ENCODE data around the gene TEX47.

Gene TEX47

DNA sequence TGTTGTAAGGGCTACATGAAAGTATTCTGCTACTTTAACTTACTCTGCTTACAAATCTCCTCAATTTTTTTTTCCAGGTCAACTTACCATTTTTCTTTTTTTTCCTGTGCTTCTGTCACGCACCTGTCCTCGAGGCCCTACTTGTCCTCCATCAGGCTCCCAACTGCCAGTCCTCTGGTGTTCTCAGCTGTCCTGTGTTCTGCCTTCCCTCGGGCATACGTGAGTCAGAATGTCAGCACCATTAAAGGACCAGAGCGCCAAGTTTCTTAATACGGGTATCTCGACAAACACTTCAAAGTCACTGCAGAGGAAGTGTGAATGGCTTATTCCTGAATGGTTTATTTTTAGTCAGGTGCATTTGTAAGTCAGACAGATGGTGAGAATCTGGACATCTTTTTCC is at the start of gene TEX47:
TSS of gene TEX47 (minus strand) at position 185 of the 400 bp plus-strand sequence. CDS start 795 bp downstream, outside the sequence.
- no peak for FAIRE-seq

DNA sequence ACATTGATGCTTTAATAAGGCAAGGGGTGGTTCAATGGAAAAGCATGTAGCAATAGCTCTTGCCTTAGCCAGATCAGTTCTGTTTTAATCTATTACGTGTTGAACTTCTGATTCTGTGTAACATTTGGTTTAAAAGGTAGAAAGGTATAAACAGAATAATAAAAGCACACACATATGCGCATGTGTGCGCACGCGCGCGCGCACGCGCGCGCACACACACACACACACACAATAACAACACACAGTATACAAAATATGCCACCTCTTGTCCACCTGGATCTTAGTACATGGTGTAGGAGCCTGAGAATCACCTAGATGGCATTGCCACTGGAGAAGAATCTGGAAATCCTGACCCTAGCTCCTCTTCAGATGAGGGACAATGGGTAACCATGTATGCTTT is 49.6 kb upstream of the TEX47 start:
- no peak for FAIRE-seq

DNA sequence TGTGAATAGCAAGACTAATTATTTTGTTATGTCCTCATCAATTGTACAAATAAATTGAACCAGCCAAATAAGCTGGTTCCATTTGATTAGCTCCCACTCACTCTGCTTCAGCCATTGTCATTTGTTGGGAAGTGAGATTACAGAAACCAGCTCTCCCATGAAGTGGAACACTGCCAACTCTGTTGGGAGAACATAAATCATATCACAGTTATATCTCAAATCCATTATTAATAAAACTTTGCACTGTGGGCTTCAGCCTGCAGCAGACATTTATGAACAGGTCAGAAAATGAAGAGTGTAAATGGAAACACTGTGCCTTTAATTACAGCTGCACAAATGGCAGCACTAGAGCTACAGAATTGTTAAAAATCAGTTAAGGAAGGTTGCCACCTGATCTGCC is 46.7 kb upstream of the TEX47 start:
- FAIRE-seq: no peak

DNA sequence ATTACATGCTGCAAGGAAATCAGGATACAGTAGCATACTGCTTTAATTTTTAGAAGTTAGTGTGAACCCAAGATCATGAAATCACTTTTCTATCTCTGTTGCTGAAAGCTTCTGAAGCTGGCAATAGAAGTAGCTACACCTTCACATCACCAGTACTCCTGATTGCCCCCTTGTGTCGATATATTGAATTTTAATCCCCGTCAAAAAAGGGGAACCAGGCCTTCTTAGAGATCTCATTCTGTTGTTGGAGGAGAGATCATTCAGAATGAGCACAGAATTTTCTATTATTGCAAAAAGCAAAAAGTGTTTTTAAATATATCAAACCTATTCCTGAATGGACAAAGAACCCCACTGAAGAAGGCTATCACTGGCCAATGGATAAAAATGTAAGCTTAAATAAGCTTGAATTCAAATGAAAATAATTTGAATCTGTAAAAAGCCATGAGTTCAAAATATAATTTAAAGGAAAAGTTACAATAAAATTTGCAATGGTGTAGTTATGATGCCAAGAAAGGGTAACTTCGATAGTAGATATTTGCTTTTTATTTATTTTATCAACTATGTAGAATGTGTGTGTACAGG is 39.7 kb upstream of the TEX47 start:
- FAIRE-seq: peak; percentile 32

DNA sequence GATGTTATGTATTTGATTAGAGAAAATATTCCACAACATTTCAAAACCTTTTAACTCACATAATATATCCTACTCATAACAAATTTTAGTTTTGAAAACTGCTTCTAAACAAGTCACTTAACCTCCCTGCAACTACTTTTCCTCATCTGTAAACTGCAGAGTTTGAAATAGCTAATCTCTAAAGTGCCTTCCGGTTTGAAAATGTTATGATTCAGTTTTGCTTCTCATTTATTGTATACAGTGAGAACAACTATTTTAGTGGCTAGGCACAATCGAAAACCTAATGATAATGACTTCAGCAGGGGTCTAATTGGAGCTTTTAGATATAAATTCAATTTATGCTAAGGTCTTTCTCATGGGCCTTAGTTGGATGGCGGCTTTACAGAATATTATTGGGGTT is 30.7 kb upstream of the TEX47 start:
- no peak for FAIRE-seq

DNA sequence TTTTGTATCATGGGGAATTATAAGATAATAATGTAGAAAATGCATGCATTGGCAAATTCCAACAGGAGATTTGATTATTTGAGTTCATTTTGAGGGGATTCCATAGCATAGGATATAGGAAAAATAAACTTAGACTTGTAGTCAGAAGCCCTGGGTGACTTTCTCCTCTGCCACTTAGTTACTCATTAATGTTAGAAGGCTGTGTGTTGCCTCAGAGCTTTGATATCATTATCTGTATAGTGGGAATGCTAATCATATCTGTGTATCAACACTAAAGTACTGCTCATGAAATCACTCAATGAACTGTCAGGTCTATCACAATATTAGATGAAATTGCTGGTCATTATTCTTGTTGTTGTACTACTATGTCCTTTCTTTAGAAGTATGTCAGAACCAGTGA is 23.0 kb upstream of the TEX47 start:
- FAIRE-seq: no peak

DNA sequence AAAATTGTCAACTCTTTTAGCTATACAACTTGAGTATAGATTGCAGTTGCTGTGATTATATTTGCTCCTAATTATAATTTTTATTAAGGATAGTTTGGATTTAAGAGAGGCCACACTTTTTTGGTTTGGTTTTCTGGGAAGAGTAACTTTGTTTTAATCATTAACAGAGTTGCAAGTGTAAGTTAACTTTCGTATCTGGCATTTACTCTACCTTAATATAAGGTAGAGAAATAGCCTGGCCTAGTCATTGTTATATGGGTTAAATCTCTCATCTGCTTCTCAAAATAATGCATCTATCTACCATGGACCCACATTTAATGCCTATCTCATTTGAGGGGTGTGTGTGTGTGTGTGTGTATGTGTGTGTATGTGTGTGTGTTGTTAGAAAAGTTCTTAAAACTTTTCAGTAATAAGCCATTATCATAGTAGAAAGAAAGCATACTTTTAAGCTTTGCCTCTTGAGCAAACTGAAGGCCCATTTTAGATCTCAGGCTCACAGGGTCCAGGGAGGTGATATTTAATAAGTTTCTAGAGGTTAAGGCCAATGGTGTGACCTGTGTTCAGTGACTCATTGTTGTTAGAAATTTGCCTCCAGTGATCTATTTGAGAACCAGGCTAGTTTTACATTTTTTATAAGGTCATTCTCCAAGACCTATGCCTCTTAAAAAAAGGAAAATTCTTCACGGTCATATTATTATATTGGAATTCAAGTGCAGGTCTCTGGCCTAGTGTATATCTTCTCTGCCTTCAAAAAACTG is 10.9 kb upstream of the TEX47 start:
- FAIRE-seq: no peak

DNA sequence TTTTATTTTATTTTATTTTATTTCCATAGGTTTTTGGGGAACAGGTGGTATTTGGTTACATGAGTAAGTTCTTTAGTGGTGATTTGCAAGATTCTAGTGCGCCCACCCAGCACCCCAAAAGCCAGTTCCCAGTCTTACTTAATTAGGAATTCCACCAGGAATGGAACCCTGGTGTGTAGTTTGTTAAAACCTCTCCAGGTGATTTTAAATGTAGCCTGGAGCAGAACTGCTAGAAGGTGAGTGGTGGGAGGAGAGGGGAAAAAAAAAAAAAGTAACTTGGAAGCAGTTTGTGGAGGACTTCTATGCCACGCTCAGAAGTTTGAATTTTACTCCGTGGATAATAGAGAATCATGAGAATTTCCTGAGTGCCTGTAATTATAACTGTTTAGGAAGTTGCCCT is 5.5 kb upstream of the TEX47 start:
- no peak for FAIRE-seq

DNA sequence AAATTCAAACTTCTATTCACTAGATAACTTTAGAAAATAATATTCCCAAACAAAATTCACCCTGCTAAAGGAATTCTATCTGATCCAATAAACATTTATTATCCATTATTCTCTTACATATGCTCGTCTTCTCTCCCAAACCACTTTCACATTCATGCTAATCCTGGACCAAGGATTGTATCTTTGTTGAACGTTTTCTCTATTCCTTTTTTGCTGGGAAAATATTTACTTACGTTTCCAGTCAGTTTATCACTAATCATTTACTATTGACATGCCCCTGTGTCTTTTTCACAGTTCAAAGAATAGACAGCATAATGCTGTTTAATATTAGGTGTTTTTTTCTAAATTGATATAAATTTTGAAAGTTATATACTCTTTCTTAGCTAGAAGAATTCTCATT is 3.2 kb downstream of the TEX47 start:
- FAIRE-seq: no peak

DNA sequence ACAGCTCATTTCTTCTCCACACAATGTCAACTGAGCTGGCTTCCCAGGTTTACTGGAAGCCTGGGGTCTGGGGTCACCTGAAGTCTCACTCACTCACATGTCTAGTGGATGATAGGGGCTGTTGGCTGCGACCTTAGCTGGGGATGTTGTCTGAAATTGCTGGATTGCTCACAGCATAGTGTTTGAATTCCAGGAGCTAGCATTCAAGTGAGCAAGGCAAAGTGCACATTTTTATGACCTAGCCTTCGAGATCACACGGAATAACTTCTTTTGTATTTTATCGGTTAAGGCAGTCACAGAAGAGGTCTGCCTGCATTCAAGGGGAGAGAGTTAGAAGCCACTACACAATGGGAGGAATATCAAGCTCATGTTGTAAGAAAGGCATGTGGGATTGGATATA is 3.6 kb downstream of the TEX47 start:
- no peak for FAIRE-seq

DNA sequence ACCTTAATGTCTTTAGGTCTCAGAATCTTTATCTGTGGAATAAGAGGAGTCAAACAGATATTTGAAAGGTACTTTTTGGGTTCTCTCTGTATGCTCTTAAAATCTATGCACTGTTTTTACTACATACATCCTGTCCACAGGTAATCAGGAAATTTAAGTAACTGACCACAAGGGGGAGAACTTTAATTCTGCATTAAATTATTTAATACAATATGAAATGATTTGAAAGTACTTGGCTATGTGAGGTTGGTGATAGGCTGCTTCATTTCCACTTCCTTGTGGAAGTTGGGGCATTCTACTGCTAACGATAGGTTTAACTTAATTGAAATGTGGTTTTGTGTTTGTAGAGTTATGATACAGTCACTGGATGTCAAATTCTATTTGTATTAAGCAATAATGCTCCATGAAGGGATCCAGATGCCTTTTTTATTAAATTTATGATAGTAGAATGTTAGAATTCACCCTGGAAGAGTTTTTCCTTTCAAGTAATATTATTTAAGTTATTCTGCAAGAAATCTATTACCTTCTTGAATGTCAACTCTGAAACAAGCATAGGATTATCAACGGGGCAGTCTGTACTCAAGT is 6.0 kb downstream of the TEX47 start:
- peak; percentile 74 for FAIRE-seq

DNA sequence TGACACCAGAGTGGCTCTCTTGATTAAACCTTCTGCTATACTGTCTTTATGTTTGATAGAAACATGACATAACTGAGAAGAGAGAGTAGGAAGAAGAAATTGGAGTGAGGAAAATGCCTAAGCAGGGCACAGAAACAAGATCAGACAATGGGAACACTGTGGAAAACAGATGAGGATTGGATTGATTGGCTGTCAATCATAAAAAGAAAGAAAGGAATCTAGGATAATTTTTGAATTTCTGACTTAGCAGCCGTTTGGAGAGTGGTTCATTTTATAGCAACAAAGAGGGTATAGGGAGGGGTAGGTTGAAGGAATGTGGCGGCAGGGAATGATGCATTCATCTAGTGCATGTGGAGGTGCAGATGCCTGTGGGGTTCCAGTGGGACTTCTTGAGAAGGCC is 7.8 kb downstream of the TEX47 start:
- no peak for FAIRE-seq

DNA sequence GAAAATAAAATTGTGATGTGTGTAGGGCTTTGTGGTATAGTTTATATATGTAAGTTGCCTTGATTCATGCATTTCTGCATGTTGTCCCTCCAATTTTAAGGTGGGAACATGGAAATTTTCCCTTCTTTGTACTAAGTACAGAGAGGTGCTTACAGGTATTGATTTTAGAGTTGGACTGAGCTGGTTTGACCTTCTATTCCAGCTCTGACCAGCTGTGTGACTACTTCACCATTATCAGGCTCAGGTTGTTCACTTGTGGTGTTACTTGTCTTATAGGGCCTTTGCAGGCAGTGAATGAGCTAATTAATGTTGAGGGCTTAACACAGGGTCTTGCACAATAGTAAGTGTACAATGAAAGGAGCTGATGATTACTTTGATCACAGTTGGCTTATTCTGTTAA is 19.7 kb downstream of the TEX47 start:
- FAIRE-seq: no peak

DNA sequence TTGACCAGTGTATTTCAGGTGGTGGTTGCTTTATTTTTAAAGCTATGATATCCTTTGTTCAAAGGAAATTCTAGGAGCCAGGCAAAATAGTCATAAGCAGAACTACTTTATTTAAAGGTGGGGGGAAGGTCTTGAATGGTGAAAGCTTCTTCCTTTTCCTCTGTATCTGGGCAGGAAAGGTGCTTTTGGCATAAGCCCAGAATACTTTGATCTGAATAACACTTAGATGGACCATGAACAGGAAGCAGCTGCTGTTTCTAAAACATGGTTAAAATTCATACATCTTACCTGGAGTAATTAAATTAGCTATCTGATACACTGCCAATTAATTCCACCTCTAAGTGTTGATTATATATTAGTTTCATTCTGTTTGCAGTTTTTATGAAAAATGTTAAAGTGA is 22.8 kb downstream of the TEX47 start:
- FAIRE-seq: no peak

DNA sequence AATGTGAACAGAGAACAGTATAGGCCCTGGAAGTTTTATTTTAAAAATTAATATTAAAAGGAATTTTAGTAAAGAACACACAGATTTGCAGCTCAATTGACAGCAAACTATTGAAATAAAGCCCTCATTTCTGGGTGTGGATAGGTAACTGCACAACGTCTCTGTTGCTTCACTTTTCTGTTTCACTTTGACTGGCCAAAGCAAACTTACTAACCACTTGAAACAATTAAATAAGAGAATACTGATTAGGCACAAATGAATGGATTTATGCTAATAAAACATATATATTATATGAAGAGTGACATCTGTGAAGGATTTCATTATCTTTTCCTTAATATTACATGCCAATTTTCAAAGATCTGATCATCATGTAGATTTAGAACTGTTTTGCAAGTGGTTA is 24.1 kb downstream of the TEX47 start:
- FAIRE-seq: no peak

DNA sequence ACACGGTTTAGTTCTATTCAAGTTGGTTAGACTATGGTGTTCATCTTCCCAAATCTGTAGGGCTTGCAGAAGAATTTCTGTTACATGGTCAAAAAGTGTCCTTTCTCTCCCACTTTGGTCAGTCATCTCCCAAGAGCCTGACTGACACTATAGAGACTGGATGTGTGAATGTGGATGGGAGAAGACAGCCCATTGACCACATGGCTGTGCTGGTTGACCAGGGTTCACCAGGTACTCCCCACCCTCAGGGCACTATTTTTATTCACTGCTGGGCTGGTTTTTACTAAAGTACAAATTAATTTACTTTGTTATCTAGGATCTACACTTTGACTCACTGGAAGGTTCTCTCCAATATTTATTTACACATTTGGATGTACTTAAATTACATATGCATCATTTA is 33.8 kb downstream of the TEX47 start:
- no peak for FAIRE-seq

DNA sequence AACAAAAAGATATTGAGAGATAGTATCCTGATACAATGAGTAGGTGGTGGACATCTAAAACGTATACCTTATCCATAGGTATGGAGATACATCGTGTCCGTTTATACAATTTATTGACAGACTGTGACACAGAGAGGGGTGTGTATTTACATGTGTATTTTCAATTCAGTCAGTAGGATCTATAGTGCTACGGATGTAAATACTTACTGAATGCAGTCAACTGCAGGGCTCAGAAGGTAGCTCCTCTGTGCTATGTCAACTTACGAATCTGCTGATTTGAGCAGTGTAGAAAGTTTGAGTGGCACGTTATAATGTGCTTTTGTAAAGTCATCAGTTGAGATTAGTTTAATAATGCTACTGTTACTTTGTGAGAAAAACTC is 35.4 kb downstream of the TEX47 start:
- FAIRE-seq: no peak

DNA sequence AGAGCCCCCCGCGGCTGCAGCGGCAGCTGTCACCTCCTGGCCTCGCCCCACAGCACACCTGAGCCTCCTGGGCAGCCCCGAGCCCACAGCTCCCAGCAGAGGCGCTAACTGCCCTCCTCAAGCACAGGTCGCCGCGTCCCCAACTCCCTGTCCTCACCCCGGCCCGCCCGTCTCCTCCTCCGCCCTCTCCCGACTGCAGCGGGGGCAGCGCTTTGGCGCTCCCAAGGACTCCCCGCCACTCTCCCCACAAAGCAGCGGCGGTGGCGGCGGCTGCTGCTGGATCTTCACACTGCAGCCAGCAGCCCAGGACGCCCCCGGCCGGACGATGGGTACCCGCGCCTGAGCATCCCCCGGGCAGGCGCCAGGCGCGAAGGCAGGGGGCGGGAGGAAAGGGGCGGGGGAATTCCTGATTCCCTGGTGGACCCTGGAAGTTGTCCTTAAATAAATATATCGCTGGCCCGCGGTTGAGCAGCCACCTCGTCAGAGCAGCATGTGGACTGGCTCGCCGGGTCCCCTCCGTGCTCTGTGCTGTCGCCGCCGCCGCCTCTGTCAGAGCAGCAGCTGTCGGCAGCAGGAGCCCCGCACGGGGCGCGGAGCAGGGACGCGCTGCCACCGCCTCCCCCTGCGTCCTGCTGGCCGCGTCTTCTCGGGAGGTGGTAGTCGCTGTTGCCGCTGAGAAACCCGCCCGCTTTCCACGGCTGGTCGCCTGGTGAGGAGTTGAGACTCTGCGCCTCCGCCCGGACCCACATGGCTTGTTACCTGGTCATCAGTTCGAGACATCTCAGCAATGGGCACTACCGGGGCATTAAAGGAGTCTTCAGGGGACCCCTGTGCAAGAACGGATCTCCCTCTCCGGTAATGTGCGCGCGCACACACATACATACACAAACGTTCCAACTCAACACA is 36.1 kb downstream of the TEX47 start, which contains the start of gene ZNF804B:
TSS of gene ZNF804B (plus strand) at position 471 of the 906 bp plus-strand sequence. CDS start at position 748, 277 bp downstream.
- FAIRE-seq: no peak

DNA sequence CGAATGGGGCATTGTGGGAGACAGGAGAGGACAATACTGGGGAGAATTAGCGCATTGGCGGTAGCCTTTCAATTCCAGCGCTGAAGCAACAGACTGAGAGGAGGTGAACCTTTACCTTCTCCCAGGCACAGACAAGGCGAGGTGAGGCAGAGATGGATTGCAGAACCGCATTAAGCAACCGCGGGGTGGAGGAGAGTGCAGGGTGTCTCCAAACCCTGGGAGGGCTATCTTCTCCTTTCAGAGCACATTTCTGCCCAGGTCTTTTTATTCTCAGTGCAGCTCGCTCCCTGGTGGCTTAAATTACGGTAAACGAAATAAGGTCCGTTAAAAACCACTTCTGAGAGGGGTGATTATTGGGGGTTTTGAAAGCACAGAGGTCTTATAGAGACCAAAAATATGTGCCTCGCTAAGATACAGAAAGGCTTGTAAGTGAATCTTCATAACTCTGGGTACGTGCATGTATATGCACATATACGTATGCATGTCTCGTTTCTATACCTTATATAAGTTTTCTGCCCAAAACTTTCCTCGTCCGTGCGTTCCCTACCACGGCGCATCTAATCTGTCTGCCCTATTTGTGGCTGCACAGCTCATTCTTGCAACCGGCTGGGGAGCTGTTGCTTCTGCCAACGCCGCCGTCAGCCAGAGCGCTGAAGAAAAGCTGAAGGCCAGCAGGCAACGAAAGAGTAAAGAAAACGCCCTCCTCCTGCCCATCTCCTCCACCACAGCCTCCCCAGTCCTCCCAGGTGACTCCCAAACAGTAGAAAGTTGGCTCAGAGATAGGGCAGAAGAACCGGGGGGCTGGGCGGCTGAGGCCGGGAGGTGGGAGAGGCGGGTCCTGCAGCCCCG is 36.9 kb downstream of the TEX47 start:
- FAIRE-seq: no peak

DNA sequence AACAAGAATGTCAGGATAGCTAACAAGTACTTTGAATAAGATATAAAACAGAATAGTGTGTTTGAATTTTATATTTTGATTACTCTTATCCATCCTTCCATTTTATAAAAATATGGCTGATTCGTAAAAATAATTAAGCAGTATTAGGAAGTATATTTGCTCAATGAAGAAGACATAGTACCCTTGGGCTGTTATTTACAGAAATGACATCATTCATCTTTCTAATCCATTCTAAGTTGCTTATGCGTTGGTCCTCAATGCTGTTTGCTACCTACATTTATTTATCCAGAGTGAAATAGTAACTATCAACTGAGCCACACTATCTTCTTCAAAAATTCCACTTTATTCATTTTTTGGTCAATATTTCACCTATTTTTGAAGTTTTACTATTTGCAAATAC is 38.2 kb downstream of the TEX47 start:
- no peak for FAIRE-seq

DNA sequence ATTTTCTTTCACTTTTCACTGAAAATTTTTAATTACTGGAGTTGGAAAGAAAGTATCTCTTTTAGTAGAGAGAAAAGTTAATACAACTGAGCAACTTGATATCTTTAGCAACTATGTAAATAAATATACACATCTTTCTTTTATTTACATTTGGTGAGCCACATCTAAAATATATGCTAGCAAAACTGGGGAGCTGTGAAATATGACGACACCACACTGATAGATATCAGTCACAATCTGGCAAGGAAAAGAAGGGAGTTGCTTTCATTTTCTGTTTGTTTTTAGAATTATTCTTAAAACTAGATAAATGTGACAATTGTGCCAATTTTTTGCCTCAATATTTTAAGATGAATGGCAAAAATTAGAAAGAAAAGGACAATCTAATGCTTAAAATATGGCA is 38.7 kb downstream of the TEX47 start:
- no peak for FAIRE-seq

DNA sequence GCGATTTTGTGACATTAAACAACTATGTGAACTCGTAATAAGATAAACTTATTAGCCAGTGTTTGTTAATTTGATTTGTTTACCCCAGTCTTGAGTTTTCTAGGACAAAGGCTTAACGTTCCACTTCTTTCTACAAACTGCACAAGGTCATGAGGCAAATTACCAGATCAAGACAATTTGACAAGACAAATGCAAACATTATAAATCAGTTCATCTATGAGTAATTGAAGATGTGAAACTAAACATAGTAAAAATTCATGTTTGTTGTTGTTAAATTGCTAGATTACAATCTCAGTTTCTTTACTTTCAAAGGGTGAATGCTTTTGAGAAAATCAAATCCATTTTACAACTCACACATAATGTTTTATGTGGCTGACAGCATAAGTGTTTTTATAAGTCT is 49.4 kb downstream of the TEX47 start:
- FAIRE-seq: no peak

Measured in A204.1 (cell line).